ENCODE measurements around the gene PPM1A.

PPM1A gene

DNA sequence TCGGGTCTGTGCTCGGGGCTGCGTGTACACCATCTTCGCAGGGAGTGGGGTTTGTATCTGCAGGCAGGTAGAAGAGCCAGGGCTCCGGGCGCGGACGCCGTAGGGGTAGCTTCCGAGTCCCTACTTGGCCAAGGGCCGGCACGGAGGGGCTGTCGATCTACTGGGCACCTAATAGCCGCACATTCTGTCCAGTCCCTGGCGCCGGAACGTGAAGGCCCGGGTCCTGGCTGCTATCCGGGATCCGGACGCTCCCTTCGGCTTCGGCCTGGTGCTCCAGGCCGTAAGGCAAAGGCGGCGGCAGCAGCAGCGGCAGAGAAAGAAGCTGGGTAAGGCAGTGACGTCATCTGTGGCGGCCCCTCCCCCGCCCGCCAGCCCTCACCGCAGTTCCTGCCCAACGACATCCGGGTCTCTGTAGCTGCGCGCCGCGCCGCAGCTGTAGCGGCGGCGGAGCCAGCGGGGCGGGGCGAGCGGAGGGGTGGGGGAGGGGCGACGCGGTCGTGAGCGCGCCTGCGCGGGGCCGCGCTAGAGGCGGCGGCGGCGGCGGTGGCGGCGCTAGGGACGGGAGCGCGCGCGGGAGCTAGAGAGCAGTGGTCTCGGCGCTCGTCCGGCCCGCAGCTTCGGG is at the start of gene PPM1A:
PPM1A (plus strand) TSS at position 525 of the 622 bp plus-strand sequence. CDS start 33,483 bp downstream, outside the sequence.
- TF ChIP-seq GATA1 (IDR thresholded peaks at IDR 0.05; ENCODE audit: low read depth, low read length) (no peak), POLR2A (IDR thresholded peaks at IDR 0.05; ENCODE audit: low read length) (peak; percentile 93)
- peak; percentile 97 to 99 for DNase-seq

DNA sequence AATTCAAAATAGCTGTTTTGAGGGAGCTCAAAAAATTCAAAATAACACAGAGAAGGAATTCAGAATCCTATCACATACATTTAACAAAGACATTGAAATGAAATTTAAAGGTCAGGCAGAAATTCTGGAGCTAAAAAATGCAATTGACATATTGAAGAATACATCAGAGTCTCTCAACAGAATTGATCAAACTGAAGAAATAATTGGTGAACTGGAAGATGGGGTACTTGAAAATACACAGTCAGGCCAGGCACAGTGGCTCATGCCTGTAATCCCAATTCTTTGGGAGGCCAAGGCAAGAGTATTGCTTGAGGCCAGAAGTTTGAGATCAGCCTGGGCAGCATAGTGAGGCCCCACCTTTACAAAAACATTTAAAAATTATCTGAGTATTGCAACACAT is 49.7 kb upstream of the PPM1A start:
- no peak for DNase-seq
- TF ChIP-seq POLR2A (IDR thresholded peaks at IDR 0.05; ENCODE audit: low read length) (no peak), GATA1 (IDR thresholded peaks at IDR 0.05; ENCODE audit: low read depth, low read length) (no peak)

DNA sequence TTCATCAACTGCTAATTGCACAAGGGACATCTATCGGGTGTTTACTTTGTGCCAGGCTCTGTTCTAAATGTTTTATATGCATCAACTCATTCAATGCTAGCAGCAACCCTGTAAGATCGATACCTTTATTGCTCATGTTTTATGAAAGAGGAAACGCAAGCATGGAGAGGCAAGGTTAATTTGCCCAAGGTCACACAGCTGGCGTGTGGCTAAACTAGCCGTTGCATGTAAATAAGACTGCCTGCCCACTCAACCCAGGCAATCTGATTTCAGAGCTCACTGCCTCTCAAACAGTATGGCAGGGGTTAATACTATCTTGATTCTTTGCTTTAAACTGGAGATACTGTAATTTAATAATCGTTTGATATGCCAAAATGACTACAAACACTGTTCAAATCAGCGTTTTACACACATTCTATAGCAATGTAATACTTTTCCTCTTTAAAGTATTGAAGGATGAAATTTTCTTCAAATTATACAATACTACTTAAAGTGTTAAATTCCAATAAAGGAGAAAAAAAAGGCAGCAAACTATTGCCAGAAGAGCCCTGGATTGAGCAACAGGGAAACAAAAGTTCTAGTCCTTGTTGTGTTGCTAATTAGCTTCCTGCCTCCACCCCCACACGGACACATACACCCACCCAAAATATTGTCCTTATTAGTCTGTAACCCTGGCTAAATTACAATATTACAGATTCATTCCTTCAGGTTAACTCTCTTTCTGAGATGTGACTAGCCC is 44.7 kb upstream of the PPM1A start:
- no peak for TF ChIP-seq POLR2A (IDR thresholded peaks at IDR 0.05; ENCODE audit: low read length)
- TF ChIP-seq GATA1 (IDR thresholded peaks at IDR 0.05; ENCODE audit: low read depth, low read length): no peak
- DNase-seq: no peak

DNA sequence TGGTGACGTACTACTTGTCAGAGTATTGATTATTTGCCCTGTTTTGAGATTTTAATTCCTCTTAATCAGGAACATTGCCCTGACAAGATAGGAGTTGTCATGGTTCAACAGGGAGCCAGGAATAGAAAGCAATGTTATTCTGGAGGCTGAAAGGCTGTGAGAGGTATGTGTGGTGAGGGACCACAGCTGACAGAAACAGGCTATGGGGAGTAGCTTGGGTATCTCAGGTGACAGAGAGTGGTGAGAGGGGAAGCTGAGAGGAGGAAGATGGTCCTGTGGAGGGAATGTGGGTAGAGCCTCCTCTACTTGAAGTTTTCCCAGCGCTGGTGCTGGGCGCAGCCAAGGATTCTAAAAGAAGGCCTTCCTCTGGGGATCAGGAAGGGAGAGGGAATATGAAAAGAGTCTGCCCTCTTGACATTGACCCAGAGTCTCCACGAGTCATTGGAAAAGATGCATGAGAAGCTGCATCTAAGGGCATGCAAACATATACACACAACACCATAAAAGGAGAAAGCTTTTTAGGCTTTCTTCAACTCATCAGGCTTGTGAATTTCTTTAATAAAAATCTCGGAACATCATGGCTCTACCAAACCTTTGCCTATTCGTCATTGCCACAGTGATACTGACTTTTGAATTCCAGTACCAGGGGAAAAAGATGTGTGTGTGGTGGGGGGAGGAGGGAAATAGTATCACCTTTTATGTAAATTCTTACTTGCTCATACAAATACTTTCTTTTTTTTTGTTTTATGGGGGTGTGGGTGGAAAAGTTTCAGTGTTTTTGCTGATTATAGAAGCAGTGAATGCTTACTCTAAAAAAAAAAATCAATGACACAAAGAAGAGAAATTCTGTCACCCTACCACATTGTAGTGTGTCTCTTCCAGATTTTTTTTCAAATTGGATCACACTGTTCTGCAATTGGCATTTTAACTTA is 43.9 kb upstream of the PPM1A start:
- no peak for TF ChIP-seq GATA1 (IDR thresholded peaks at IDR 0.05; ENCODE audit: low read depth, low read length)
- no peak for TF ChIP-seq POLR2A (IDR thresholded peaks at IDR 0.05; ENCODE audit: low read length)
- no peak for DNase-seq

DNA sequence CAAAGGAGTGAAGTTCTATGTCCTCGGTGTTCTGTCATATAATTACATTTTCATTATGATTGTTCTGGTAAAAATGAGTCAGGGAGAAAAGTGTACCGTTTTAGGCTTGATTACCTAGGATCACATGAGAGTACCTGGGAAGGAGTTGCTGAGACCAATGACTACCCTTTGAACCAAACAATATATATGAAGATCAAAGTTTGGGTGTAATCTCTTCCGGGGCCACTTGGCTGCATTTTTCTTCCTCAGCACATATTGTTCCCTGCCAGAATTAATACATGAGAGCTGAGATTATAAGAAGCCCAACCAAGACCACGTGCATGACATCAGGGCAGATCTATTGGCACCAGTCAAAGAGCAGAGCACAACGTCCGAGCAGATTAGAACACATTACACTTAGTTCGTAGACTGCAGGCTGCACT is 42.8 kb upstream of the PPM1A start:
- no peak for DNase-seq
- no peak for TF ChIP-seq GATA1 (IDR thresholded peaks at IDR 0.05; ENCODE audit: low read depth, low read length)
- TF ChIP-seq POLR2A (IDR thresholded peaks at IDR 0.05; ENCODE audit: low read length): no peak

DNA sequence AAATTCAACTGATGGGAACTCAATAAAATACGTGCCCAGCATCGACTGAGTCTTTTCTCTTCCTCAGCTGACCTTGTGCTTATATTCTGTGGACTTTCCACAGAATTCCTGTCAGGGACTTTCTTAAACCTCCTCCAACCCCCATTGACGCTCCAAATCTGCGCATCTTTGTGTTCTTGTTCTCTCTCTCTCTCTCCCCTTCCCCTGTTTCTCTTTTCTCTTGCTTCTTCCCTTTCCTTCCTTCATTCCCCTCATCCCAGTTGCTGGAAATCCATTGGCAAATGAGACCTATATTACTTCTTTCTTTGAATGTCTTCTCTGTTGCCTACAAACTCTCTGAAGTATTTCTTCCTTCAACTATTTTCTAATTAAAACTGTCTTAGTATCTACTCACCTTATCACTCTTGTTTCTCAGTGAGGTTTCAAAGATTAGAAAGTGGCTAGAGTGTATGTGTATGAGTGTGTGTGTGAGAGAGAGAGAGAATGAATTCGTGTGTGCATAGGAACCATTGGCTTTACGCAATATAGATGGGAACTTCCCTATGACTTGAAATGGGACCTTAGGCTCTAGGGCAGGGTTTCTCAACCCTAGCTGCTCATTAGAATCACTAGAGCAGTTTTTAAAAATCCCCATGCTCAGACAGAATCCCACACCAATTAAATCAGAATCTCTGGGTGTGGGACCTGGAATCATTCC is 42.0 kb upstream of the PPM1A start:
- no peak for DNase-seq
- TF ChIP-seq POLR2A (IDR thresholded peaks at IDR 0.05; ENCODE audit: low read length) (no peak), GATA1 (IDR thresholded peaks at IDR 0.05; ENCODE audit: low read depth, low read length) (no peak)

DNA sequence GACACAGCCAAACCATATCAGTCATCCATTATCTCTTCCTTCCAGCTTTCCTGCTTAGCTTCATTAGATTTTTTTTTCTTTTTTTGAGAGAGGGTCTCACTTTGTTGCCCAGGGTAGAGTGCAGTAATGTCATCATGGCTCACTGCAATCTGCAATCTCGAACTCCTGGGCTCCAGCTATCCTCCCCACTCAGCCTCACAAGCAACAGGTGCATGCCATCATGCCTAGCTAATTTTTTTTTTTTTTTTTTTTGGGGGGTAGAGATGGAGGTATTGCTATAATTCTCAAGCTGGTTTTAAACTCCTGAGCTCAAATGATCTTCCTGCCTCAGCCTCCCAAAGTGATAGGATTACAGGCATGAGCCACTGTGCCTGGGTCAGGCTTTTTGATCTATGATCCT is 38.3 kb upstream of the PPM1A start:
- no peak for DNase-seq
- TF ChIP-seq POLR2A (IDR thresholded peaks at IDR 0.05; ENCODE audit: low read length) (no peak), GATA1 (IDR thresholded peaks at IDR 0.05; ENCODE audit: low read depth, low read length) (no peak)

DNA sequence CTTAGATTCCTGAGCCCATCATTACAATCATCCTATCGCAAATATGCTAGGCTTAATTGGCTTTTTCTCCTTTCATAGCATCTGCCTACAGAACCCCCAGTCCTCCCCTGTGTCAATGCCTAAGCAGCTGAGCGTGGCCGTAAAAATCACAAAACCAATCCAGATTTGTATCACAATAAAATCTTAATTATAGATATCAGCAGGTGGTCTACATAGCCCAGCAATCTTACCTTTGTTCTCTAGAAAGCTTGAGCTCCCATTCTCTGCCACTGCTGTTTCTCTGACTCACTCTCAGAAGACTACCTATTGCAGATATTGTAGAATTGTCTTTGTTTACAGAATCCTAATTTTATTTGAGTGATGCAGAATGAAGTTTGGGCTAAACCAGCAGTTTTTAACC is 37.9 kb upstream of the PPM1A start:
- DNase-seq: no peak
- TF ChIP-seq POLR2A (IDR thresholded peaks at IDR 0.05; ENCODE audit: low read length) (no peak), GATA1 (IDR thresholded peaks at IDR 0.05; ENCODE audit: low read depth, low read length) (no peak)

DNA sequence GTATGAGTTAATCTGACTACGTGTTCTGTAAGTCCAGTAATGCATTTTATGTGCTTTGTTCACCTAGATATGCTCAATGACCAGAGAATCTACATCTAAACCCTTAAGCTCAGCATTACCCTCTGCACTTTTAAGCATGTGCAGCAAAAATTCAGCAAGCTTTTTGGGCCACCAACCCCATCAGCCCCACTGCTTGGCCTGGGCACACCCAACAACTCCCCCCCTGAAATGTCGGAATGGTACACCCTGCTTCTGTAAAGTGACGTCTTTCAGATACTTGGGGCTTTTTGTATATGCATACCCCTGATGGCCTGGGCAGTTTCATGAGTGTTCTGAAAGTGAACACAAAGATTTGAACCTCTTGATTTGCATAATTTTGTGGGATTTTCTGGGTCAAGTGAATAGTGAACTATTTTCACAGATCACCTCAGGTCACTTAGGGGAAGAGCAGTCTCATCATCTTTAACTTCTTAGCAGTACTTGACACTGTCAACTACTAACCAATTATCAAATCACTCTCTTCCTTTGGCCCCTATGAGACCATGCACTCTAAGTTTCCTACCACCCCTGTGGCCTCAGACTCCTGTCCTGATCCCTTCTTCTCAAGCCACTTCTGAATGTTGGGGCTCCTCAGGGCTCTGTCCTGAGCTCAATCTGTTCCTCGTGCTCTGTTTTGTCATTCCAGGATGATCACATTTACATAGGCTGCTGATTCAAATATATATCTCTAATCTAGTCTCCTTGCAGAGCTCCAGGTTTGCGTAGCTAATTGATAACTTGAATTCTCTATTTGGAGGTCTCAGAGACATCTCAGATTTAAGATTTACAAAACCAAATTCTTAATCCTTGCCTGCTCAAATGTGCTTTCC is 36.3 kb upstream of the PPM1A start:
- TF ChIP-seq POLR2A (IDR thresholded peaks at IDR 0.05; ENCODE audit: low read length): no peak
- DNase-seq: no peak

DNA sequence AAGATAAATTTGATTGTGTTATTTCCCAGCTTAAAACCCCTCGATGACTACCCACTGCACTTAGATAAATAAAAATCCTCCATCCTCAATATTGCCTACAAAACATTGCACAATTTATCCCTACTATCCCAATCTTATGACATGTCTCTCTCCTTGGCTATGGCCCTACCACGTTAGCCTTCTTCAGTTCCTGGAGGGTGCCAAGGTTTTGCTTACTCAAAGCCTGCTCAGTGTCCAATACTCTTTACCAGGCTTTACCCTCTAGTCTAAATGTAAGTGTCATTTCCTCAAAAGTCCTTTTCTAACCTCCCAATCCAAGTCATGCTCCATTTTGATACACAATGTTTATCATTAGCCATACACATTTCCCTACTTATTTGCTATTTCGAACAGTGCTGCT is 35.0 kb upstream of the PPM1A start:
- TF ChIP-seq GATA1 (IDR thresholded peaks at IDR 0.05; ENCODE audit: low read depth, low read length) (no peak), POLR2A (IDR thresholded peaks at IDR 0.05; ENCODE audit: low read length) (no peak)
- DNase-seq: no peak

DNA sequence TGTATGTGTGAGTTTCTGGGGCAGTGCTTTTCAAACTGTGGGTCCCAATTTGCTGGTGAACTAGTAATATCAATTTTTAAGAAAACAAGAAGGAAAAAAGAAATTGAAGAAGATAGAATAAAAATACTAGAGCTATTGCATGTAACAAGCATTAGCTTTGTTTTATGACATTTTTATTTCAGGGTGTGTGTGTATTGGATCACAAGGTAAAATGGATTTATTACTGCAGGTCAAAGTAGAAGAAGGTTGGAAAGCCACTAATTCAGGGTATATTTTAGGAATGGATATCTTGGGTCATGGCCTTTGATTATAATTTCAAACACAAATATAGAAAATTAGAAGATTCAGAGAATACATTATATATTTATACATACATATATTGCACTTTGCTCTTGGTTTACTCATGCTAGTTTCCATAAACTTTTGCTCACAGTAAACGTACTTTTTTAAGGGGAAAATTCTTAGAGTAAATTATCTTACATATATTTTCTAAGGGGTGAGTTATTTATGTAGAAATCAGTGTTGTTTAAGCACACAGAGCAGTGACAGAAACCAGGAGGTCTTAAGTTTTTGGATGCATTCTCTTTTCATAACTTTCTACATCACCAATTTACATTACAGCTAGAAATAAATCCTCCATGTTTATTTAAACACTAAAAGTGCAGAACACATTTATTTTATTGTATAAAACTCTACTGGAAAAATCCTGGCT is 34.5 kb upstream of the PPM1A start:
- no peak for DNase-seq
- TF ChIP-seq GATA1 (IDR thresholded peaks at IDR 0.05; ENCODE audit: low read depth, low read length): no peak

DNA sequence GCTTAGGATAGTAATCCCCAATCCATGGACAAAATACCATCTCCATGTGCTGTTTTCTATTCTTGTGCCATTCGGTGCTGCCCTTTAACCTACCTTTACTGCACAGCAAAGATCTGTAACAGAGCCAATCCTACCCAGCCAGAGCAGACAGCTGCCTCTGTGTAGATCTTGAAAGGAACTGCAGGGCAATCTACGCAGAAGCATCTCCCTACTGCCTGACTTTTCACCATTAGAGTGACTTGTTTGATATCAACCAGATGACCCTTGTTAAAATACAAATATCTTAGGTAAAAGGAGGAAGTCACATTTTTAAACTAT is 33.9 kb upstream of the PPM1A start:
- DNase-seq: no peak
- no peak for TF ChIP-seq GATA1 (IDR thresholded peaks at IDR 0.05; ENCODE audit: low read depth, low read length)
- TF ChIP-seq POLR2A (IDR thresholded peaks at IDR 0.05; ENCODE audit: low read length): no peak
